GM23338 (cell line): Measurements from ENCODE around the gene CARHSP1.

Experiments
- JUNB ChIP-seq: IDR thresholded peaks from one replicate; pipeline ENCODE4 v1.6.1; 2016; ENCODE audit warnings: antibody characterized with exemption; ENCODE audit not compliant: unreplicated experiment
- NANOG ChIP-seq: IDR thresholded peaks from 2 replicates; pipeline ENCODE4 v1.6.1; 2016; ENCODE audit warnings: antibody characterized with exemption, borderline replicate concordance
- POLR2AphosphoS5 ChIP-seq: IDR thresholded peaks from 2 replicates; pipeline ENCODE4 v1.6.1; 2016; ENCODE audit warnings: antibody characterized with exemption, low read depth
- TF ChIP-seq, protein P1 (sequence below), 2 experiments: fragments of 200-600 bp in 1 of 2; sonication (generic) in 1 of 2; conservative IDR thresholded peaks; 2 replicates each; pipeline versions ENCODE4 v1.5.1 to v1.6.1; 2016 to 2017; ENCODE audit warnings: antibody characterized with exemption in 2 of 2, low read depth in 2 of 2, mild to moderate bottlenecking in 2 of 2, moderate library complexity in 1 of 2
- TF ChIP-seq, protein P2 (sequence below): IDR thresholded peaks from one replicate; pipeline ENCODE4 v1.6.1; 2018; ENCODE audit warnings: antibody characterized with exemption; ENCODE audit not compliant: unreplicated experiment

DNA sequence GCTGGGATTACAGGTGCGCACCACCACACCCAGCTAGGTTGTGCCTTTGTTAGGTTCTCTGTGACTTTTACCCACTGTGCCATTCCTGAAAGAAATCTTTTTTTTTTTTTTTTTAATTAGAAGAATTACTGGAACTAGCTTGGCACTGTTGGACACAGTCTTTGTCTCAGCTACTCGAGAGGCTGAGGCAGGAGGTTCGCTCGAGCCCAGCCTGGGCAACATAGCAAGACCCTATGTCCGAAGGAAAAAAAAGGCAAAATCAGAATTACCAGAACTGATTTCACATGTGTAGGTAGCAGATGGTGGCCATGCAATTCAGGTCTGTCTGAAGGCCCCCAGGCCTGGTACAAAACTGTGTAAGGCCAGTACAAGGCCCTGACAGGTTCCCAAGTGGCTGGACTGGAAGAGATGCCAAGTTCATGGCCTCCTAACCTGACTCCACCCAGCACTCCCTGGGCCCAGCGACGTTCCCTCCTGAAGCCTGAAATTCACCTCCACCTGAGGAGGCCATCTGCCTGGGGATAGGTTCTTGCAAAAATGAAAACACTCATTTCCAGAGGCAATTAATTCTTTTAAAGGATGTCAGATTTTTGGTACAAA lies 23.0 kb downstream of the CARHSP1 start:
- TF ChIP-seq POLR2AphosphoS5 (no peak), NANOG (no peak), JUNB (no peak)
- TF ChIP-seq, protein P1, sequence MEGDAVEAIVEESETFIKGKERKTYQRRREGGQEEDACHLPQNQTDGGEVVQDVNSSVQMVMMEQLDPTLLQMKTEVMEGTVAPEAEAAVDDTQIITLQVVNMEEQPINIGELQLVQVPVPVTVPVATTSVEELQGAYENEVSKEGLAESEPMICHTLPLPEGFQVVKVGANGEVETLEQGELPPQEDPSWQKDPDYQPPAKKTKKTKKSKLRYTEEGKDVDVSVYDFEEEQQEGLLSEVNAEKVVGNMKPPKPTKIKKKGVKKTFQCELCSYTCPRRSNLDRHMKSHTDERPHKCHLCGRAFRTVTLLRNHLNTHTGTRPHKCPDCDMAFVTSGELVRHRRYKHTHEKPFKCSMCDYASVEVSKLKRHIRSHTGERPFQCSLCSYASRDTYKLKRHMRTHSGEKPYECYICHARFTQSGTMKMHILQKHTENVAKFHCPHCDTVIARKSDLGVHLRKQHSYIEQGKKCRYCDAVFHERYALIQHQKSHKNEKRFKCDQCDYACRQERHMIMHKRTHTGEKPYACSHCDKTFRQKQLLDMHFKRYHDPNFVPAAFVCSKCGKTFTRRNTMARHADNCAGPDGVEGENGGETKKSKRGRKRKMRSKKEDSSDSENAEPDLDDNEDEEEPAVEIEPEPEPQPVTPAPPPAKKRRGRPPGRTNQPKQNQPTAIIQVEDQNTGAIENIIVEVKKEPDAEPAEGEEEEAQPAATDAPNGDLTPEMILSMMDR (conservative IDR thresholded peaks at IDR 0.05; ENCODE audit: low read depth in 2 of 2), result no peak
- TF ChIP-seq, protein P2, sequence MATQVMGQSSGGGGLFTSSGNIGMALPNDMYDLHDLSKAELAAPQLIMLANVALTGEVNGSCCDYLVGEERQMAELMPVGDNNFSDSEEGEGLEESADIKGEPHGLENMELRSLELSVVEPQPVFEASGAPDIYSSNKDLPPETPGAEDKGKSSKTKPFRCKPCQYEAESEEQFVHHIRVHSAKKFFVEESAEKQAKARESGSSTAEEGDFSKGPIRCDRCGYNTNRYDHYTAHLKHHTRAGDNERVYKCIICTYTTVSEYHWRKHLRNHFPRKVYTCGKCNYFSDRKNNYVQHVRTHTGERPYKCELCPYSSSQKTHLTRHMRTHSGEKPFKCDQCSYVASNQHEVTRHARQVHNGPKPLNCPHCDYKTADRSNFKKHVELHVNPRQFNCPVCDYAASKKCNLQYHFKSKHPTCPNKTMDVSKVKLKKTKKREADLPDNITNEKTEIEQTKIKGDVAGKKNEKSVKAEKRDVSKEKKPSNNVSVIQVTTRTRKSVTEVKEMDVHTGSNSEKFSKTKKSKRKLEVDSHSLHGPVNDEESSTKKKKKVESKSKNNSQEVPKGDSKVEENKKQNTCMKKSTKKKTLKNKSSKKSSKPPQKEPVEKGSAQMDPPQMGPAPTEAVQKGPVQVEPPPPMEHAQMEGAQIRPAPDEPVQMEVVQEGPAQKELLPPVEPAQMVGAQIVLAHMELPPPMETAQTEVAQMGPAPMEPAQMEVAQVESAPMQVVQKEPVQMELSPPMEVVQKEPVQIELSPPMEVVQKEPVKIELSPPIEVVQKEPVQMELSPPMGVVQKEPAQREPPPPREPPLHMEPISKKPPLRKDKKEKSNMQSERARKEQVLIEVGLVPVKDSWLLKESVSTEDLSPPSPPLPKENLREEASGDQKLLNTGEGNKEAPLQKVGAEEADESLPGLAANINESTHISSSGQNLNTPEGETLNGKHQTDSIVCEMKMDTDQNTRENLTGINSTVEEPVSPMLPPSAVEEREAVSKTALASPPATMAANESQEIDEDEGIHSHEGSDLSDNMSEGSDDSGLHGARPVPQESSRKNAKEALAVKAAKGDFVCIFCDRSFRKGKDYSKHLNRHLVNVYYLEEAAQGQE, result no peak
